Measurements from ENCODE around the gene SKA1.
"Not testable (repeated sequence)": the region's sequence is repeated elsewhere in the genome, so short reads cannot be mapped to it uniquely, and the experiment has no call there.

Gene SKA1

GRCh38 chr18:50395093-50395492 lies 20.2 kb downstream of the SKA1 start:
- DNase-seq (ENCODE audit: low read depth), result no peak

- DNase-seq (ENCODE audit: low read depth), result no peak
Observed at GRCh38 chr18:50396005-50396660, 21.3 kb downstream of the SKA1 start.

- no peak for DNase-seq (ENCODE audit: low read depth)
Observed at GRCh38 chr18:50397023-50397422, 22.2 kb downstream of the SKA1 start.

GRCh38 chr18:50398099-50398498 lies 23.3 kb downstream of the SKA1 start:
- DNase-seq (ENCODE audit: low read depth), result no peak

- DNase-seq (ENCODE audit: low read depth), result no peak
Observed at GRCh38 chr18:50398947-50399346, 24.1 kb downstream of the SKA1 start.

- DNase-seq (ENCODE audit: low read depth), result no peak
Observed at GRCh38 chr18:50399582-50399981, 24.7 kb downstream of the SKA1 start.

- DNase-seq (ENCODE audit: low read depth), result not testable (repeated sequence)
Observed at GRCh38 chr18:50400438-50400837, 25.6 kb downstream of the SKA1 start.

GRCh38 chr18:50401295-50401694 lies 26.4 kb downstream of the SKA1 start:
- DNase-seq (ENCODE audit: low read depth), result no peak

GRCh38 chr18:50401888-50402287 lies 27.0 kb downstream of the SKA1 start:
- DNase-seq (ENCODE audit: low read depth), result no peak

GRCh38 chr18:50404752-50405581 lies 30.1 kb downstream of the SKA1 start:
- not testable (repeated sequence) for DNase-seq (ENCODE audit: low read depth)

- DNase-seq (ENCODE audit: low read depth), result no peak
Observed at GRCh38 chr18:50405582-50406271, 30.9 kb downstream of the SKA1 start.

- no peak for DNase-seq (ENCODE audit: low read depth)
Observed at GRCh38 chr18:50409236-50409635, 34.4 kb downstream of the SKA1 start.

GRCh38 chr18:50410008-50410407 lies 35.2 kb downstream of the SKA1 start:
- DNase-seq (ENCODE audit: low read depth), result no peak

GRCh38 chr18:50410894-50411293 lies 36.0 kb downstream of the SKA1 start:
- no peak for DNase-seq (ENCODE audit: low read depth)

GRCh38 chr18:50416832-50417231 lies 42.0 kb downstream of the SKA1 start:
- not testable (repeated sequence) for DNase-seq (ENCODE audit: low read depth)

GRCh38 chr18:50417705-50418104 lies 42.9 kb downstream of the SKA1 start:
- DNase-seq (ENCODE audit: low read depth), result not testable (repeated sequence)

GRCh38 chr18:50418650-50419049 lies 43.8 kb downstream of the SKA1 start:
- no peak for DNase-seq (ENCODE audit: low read depth)

- DNase-seq (ENCODE audit: low read depth), result no peak
Observed at GRCh38 chr18:50422286-50422898, 47.5 kb downstream of the SKA1 start.

GRCh38 chr18:50424877-50425690 lies 50.2 kb downstream of the SKA1 start:
- no peak for DNase-seq (ENCODE audit: low read depth)

GRCh38 chr18:50427896-50428295 lies 53.0 kb downstream of the SKA1 start:
- DNase-seq (ENCODE audit: low read depth), result no peak

GRCh38 chr18:50428531-50429206 lies 53.8 kb downstream of the SKA1 start:
- no peak for DNase-seq (ENCODE audit: low read depth)
